SK-N-SH treated with all-trans-retinoic acid at 6 μM for 48 hours (cell line): ENCODE measurements around the gene AP3B1.
A peak's percentile ranks its signal among the peaks of the same experiment; 100 is the strongest.

Experiments
- ATAC-seq: fragments of 200-7000 bp; cut with Tn5 transposase; 3 replicates; pipeline ENCODE4 v1.9.1; 2020; ENCODE audit warnings: mild to moderate bottlenecking, moderate library complexity
- BACH2 ChIP-seq: fragments of 250-450 bp; sonication (Bioruptor Pico); IDR thresholded peaks from 2 replicates; pipeline ENCODE4 v1.9.0; 2021; ENCODE audit warnings: mild to moderate bottlenecking, borderline replicate concordance
- CREB5 ChIP-seq: fragments of 250-450 bp; sonication (Bioruptor Pico); IDR thresholded peaks from 2 replicates; pipeline ENCODE4 v1.5.1; 2020; ENCODE audit warnings: low read depth, mild to moderate bottlenecking, moderate library complexity
- CSDC2 ChIP-seq: fragments of 250-450 bp; sonication (Bioruptor Pico); IDR thresholded peaks from 2 replicates; pipeline ENCODE4 v1.5.0; 2020; ENCODE audit warnings: mild to moderate bottlenecking, moderate library complexity
- CSRNP3 ChIP-seq: fragments of 250-450 bp; sonication (Bioruptor Pico); IDR thresholded peaks from 2 replicates; pipeline ENCODE4 v1.5.1; 2021; ENCODE audit warnings: mild to moderate bottlenecking, moderate library complexity
- ESRRG ChIP-seq: fragments of 250-450 bp; sonication (Bioruptor Pico); IDR thresholded peaks from 2 replicates; pipeline ENCODE4 v1.6.1; 2021; ENCODE audit warnings: mild to moderate bottlenecking
- GLIS3 ChIP-seq: fragments of 250-450 bp; sonication (Bioruptor Pico); IDR thresholded peaks from 2 replicates; pipeline ENCODE4 v1.5.0; 2020; ENCODE audit warnings: mild to moderate bottlenecking, moderate library complexity
- ISL1 ChIP-seq: fragments of 250-450 bp; sonication (Bioruptor Pico); IDR thresholded peaks from 2 replicates; pipeline ENCODE4 v2.1.2; 2022; ENCODE audit warnings: mild to moderate bottlenecking, moderate library complexity
- OSR1 ChIP-seq: fragments of 250-450 bp; sonication (Bioruptor Pico); IDR thresholded peaks from 2 replicates; pipeline ENCODE4 v1.8.0; 2022; ENCODE audit warnings: moderate library complexity, mild to moderate bottlenecking, inconsistent platforms
- PATZ1 ChIP-seq: fragments of 250-450 bp; sonication (Bioruptor Pico); IDR thresholded peaks from 2 replicates; pipeline ENCODE4 v1.8.0; 2020; ENCODE audit warnings: mild to moderate bottlenecking, moderate library complexity, borderline replicate concordance
- POU6F1 ChIP-seq: fragments of 250-450 bp; sonication (Bioruptor Pico); IDR thresholded peaks from 2 replicates; pipeline ENCODE4 v1.8.0; 2021; ENCODE audit warnings: low read depth, mild to moderate bottlenecking, moderate library complexity, borderline replicate concordance
- PPARA ChIP-seq: fragments of 250-450 bp; sonication (Bioruptor Pico); IDR thresholded peaks from 2 replicates; pipeline ENCODE4 v1.5.0; 2020; ENCODE audit warnings: mild to moderate bottlenecking, borderline replicate concordance
- RARB ChIP-seq: fragments of 250-450 bp; sonication (Bioruptor Pico); IDR thresholded peaks from 2 replicates; pipeline ENCODE4 v1.8.0; 2021; ENCODE audit warnings: mild to moderate bottlenecking, moderate library complexity
- TCF4 ChIP-seq: fragments of 250-450 bp; sonication (Bioruptor Pico); IDR thresholded peaks from 2 replicates; pipeline ENCODE4 v1.8.0; 2021; ENCODE audit warnings: mild to moderate bottlenecking, moderate library complexity, borderline replicate concordance
- TOX ChIP-seq: fragments of 250-450 bp; sonication (Bioruptor Pico); IDR thresholded peaks from 2 replicates; pipeline ENCODE4 v1.8.0; 2021; ENCODE audit warnings: mild to moderate bottlenecking, moderate library complexity, borderline replicate concordance
- TSHZ2 ChIP-seq: fragments of 250-450 bp; sonication (Bioruptor Pico); IDR thresholded peaks from 2 replicates; pipeline ENCODE4 v1.5.0; 2020; ENCODE audit warnings: mild to moderate bottlenecking, moderate library complexity
- ZFP30 ChIP-seq: fragments of 450-650 bp; formaldehyde crosslinking; IDR thresholded peaks from 2 replicates; pipeline ENCODE4 v1.5.0; 2022; ENCODE audit warnings: mild to moderate bottlenecking, moderate library complexity
- ZNF565 ChIP-seq: fragments of 450-650 bp; formaldehyde crosslinking; conservative IDR thresholded peaks from 2 replicates; pipeline ENCODE4 v1.5.0; 2020; ENCODE audit warnings: low read depth, mild to moderate bottlenecking, moderate library complexity
- ZNF70 ChIP-seq: fragments of 450-650 bp; formaldehyde crosslinking; IDR thresholded peaks from 2 replicates; pipeline ENCODE4 v1.5.0; 2020; ENCODE audit warnings: mild to moderate bottlenecking, moderate library complexity
- ZNF8 ChIP-seq: fragments of 450-650 bp; formaldehyde crosslinking; IDR thresholded peaks from 2 replicates; pipeline ENCODE4 v1.5.0; 2020; ENCODE audit warnings: mild to moderate bottlenecking, moderate library complexity

The AP3B1 gene

GRCh38 chr5:78288246-78288645 lies 6.3 kb downstream of the AP3B1 start:
- peak; percentile 21 for ATAC-seq
- TF ChIP-seq CSRNP3 (CRISPR knock-in tag) (no peak), ZNF565 (CRISPR knock-in tag) (no peak), ZFP30 (no peak)

GRCh38 chr5:78287833-78288232 lies 6.7 kb downstream of the AP3B1 start:
- ATAC-seq: peak; percentile 96
- TF ChIP-seq ISL1 (no peak), TCF4 (CRISPR knock-in tag) (no peak), OSR1 (CRISPR knock-in tag) (no peak), PATZ1 (CRISPR knock-in tag) (no peak), ESRRG (CRISPR knock-in tag) (no peak), ZNF70 (no peak), TSHZ2 (CRISPR knock-in tag) (no peak), BACH2 (CRISPR knock-in tag) (no peak), ZNF565 (CRISPR knock-in tag) (no peak), GLIS3 (CRISPR knock-in tag) (no peak), RARB (CRISPR knock-in tag) (no peak), CREB5 (no peak), ZNF8 (CRISPR knock-in tag) (no peak), POU6F1 (CRISPR knock-in tag) (no peak), TOX (CRISPR knock-in tag) (no peak), CSDC2 (CRISPR knock-in tag) (no peak), CSRNP3 (CRISPR knock-in tag) (no peak), PPARA (CRISPR knock-in tag) (no peak)
- TF ChIP-seq, all 23 proteins: peak for 0

- ATAC-seq: no peak
- TF ChIP-seq PPARA (CRISPR knock-in tag): no peak
These were observed 7.3 kb downstream of the AP3B1 start for GRCh38 chr5:78287169-78287568.
